WI38 (cell line): ENCODE measurements around the gene ROR1.

Experiments used
- H3K4me3 ChIP-seq: 2 replicates; pipeline ENCODE4 v1.5.1; 2011; ENCODE audit warnings: low read depth, mild to moderate bottlenecking, control low read depth, low read length
- CTCF ChIP-seq: IDR thresholded peaks from 2 replicates; pipeline ENCODE4 v1.5.1; 2012; ENCODE audit warnings: low read depth, mild to moderate bottlenecking, control low read depth, low read length

ROR1 gene

GRCh38 chr1:63917571-63918417 is 144.0 kb downstream of the ROR1 start:
- no peak for TF ChIP-seq CTCF
- H3K4me3 ChIP-seq, result no peak overlapping the region

- no peak overlapping the region for H3K4me3 ChIP-seq
- no peak for TF ChIP-seq CTCF
Observed at GRCh38 chr1:63918418-63918945, 144.7 kb downstream of the ROR1 start.

GRCh38 chr1:63920154-63921117 is 146.6 kb downstream of the ROR1 start:
- TF ChIP-seq CTCF, result no peak
- no peak overlapping the region for H3K4me3 ChIP-seq

GRCh38 chr1:63921359-63921758 is 147.5 kb downstream of the ROR1 start:
- H3K4me3 ChIP-seq, result no peak overlapping the region
- no peak for TF ChIP-seq CTCF

- TF ChIP-seq CTCF, result no peak
Observed at GRCh38 chr1:63921802-63922201, 148.0 kb downstream of the ROR1 start.

GRCh38 chr1:63922848-63923247 is 149.0 kb downstream of the ROR1 start:
- TF ChIP-seq CTCF, result no peak

More at GRCh38 chr1:63921802-63922201, 148.0 kb downstream of the ROR1 start:
- H3K4me3 ChIP-seq, result no peak overlapping the region

More at GRCh38 chr1:63922848-63923247, 149.0 kb downstream of the ROR1 start:
- H3K4me3 ChIP-seq, result no peak overlapping the region
